Smooth muscle cell (in vitro differentiated cells): ENCODE data around the gene SH2D2A. TPM values are rescaled to one million over a fixed set of nuclear protein-coding genes. Genes with fewer than 3 reads are reported as not detected.
A peak's percentile ranks its signal among the peaks of the same experiment; 100 is the strongest.

Experiments used
- DNase-seq: peaks from one replicate; lab custom pipeline; 2025; ENCODE audit not compliant: unreplicated experiment; lab: John Stamatoyannopoulos, UW
- H2AFZ ChIP-seq: fragments of 200-600 bp; sonication (generic); 2 replicates; pipeline ENCODE4 v1.6.0; 2016; ENCODE audit warnings: antibody characterized with exemption, low read depth, mild to moderate bottlenecking
- H3F3A ChIP-seq: fragments of 200-600 bp; sonication (generic); 2 replicates; pipeline ENCODE4 v1.6.0; 2017; ENCODE audit warnings: antibody characterized with exemption, low read depth
- H3K27ac ChIP-seq: fragments of 200-600 bp; sonication (generic); 2 replicates; pipeline ENCODE4 v1.5.1; 2016; ENCODE audit warnings: low read depth, mild to moderate bottlenecking
- H3K27me3 ChIP-seq: fragments of 200-600 bp; sonication (generic); 2 replicates; pipeline ENCODE4 v1.6.1; 2016; ENCODE audit warnings: low read depth, mild to moderate bottlenecking
- H3K36me3 ChIP-seq: fragments of 200-600 bp; sonication (generic); 2 replicates; pipeline ENCODE4 v1.5.1; 2016; ENCODE audit warnings: low read depth
- H3K4me1 ChIP-seq: fragments of 200-600 bp; sonication (generic); 2 replicates; pipeline ENCODE4 v1.5.1; 2016; ENCODE audit warnings: low read depth
- H3K4me2 ChIP-seq: fragments of 200-600 bp; sonication (generic); 2 replicates; pipeline ENCODE4 v1.6.0; 2016; ENCODE audit warnings: mild to moderate bottlenecking
- H3K4me3 ChIP-seq: fragments of 200-600 bp; sonication (generic); 2 replicates; pipeline ENCODE4 v1.5.1; 2016; ENCODE audit warnings: mild to moderate bottlenecking
- H3K79me2 ChIP-seq: fragments of 200-600 bp; sonication (generic); 2 replicates; pipeline ENCODE4 v1.6.0; 2016; ENCODE audit warnings: low read depth, mild to moderate bottlenecking
- H3K9ac ChIP-seq: fragments of 200-600 bp; sonication (generic); 2 replicates; pipeline ENCODE4 v1.6.0; 2016; ENCODE audit warnings: low read depth
- H3K9me3 ChIP-seq: fragments of 200-600 bp; sonication (generic); replicated peaks from 2 replicates; pipeline ENCODE4 v1.5.1; 2016; ENCODE audit warnings: low read depth
- H4K20me1 ChIP-seq: fragments of 200-600 bp; sonication (generic); 2 replicates; pipeline ENCODE4 v1.6.0; 2016; ENCODE audit warnings: low read depth
- CTCF ChIP-seq: fragments of 200-600 bp; sonication (generic); IDR thresholded peaks from 2 replicates; pipeline ENCODE4 v1.5.1; 2017; ENCODE audit warnings: borderline replicate concordance, mild to moderate bottlenecking, antibody characterized with exemption; ENCODE audit not compliant: insufficient read depth, poor library complexity, severe bottlenecking
- WGBS: methylation state at CpG from one replicate; pipeline ENCODE4 v1.1.7; 2016; ENCODE audit warnings: low lambda C conversion rate; 5-methylcytosine and 5-hydroxymethylcytosine counted together
- polyA plus RNA-seq: library from polyadenylated mRNA; unstranded; fragments of >200 nt; fragmentation: Nextera tagmentation; extraction: Ambion mirVana; gene quantifications from 2 replicates; pipeline ENCODE4 v1.2.1, GENCODE V29; 2016
- total RNA-seq: library from RNA; depleted of rRNA; stranded (reverse); fragments of >200 nt; gene quantifications from 2 replicates; pipeline ENCODE4 v1.2.3, GENCODE V29; 2014

SH2D2A gene
- total RNA-seq (10.2 and 14.4 TPM in 2 replicates), polyA plus RNA-seq (36.9 and 38.2 TPM in 2 replicates)

DNA sequence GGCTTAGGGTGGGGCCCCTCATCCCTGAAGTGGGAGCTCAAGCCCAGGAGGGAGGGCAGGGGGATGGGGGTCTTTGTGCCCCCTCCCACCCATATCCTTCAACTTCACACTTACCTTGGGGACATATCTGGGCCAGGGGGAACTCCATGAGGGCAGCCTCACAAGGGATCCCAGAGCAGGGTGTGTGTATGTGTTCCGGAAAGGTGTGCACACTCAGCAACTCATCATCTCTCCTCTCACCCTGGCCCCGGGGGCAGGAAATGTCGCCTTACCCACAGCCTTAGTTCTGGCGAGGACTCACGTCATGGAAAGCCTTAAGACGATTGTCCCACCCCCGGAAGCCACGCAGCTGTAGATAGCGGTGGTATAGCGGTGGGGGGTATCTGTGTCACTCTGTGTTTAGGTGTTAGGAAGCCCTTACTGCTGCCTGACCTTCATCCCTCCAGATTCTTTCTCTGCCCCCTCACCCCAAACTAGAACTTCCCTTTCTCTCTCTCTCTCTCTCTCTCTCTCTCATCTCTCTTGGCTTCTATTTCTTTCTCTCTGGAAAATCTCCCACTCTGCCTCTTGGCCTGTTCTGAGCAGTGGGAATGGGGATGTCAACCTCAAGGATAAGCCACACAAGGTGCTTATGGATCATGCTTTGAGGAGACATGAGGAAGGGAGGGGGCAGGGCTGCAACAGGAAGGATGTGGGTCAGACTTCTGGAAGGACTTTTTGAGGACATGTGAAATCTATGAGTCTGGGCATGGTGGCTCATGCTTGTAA, at the start of gene SH2D2A:
Gene SH2D2A, minus strand, starts transcription at position 288 of the 768 bp plus-strand sequence. Its CDS starts 140 bp downstream, at position 148.
- Histone ChIP-seq H3K9ac (peak within 1 kb of the TSS; percentile 87), H3K27ac (peak within 1 kb of the TSS; percentile 94), H3K36me3 (no peaks in the 10 kb centered on the region), H3K4me2 (peak within 1 kb of the TSS; percentile 81), H3K27me3 (no peaks in the 10 kb centered on the region), H3K4me1 (peaks cover 25% of the 10 kb centered on the region), H3F3A (peaks cover 32% of the 10 kb centered on the region), H3K4me3 (peak within 1 kb of the TSS; percentile 15), H2AFZ (no peak within 1 kb of the TSS), H4K20me1 (peaks cover 4% of the 10 kb centered on the region), H3K9me3 (no peaks in the 10 kb centered on the region), H3K79me2 (no peaks in the 10 kb centered on the region)
- WGBS, result 24% methylated on average over 10 of the region's 10 CpGs
- no peak for DNase-seq
- no peak for TF ChIP-seq CTCF

- WGBS, result 87% methylated on average over 4 of the region's 4 CpGs
- Histone ChIP-seq H3F3A (no peaks in the 10 kb centered on the region), H3K4me1 (peaks cover 14% of the 10 kb centered on the region), H3K4me2 (no peak overlapping the region), H3K79me2 (no peaks in the 10 kb centered on the region), H3K4me3 (no peak overlapping the region), H3K9me3 (no peaks in the 10 kb centered on the region), H4K20me1 (no peaks in the 10 kb centered on the region), H3K27ac (no peak overlapping the region), H2AFZ (no peak overlapping the region), H3K9ac (no peak overlapping the region), H3K36me3 (no peaks in the 10 kb centered on the region), H3K27me3 (peaks cover 13% of the 10 kb centered on the region)
- DNase-seq, result no peak
- TF ChIP-seq CTCF, result no peak
Measured at GRCh38 chr1:156865865-156866248, 49.2 kb upstream of the SH2D2A start.

DNA sequence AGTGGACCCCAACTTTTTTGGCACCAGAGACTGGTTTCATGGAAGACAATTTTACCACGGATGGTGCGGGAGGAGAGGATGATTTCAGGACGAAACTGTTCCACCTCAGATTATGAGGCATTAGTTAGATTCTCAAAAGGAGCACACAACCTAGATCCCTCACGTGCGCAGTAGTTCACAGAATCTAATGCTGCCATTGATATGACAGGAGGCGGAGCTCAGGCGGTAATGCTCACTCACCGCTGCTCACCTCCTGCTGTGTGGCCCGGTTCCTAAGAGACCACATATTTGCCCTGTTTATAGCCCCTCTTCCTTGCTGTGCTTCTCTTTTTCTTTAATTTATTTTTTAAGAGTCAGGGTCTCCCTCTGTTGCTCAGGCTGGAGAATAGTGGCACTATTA, 48.6 kb upstream of the SH2D2A start:
- Histone ChIP-seq H3K27me3 (peaks cover 14% of the 10 kb centered on the region), H3K4me3 (no peak overlapping the region), H3K4me1 (peaks cover 15% of the 10 kb centered on the region), H3K4me2 (no peak overlapping the region), H3K9me3 (no peaks in the 10 kb centered on the region), H3K27ac (no peak overlapping the region), H2AFZ (no peak overlapping the region), H3F3A (peaks cover 3% of the 10 kb centered on the region), H4K20me1 (no peaks in the 10 kb centered on the region), H3K36me3 (no peaks in the 10 kb centered on the region), H3K9ac (no peak overlapping the region), H3K79me2 (no peaks in the 10 kb centered on the region)
- 89% methylated on average over 9 of the region's 9 CpGs for WGBS
- no peak for DNase-seq
- TF ChIP-seq CTCF, result no peak

- Histone ChIP-seq H3K9ac (no peak overlapping the region), H4K20me1 (no peaks in the 10 kb centered on the region), H3K4me3 (no peak overlapping the region), H3K79me2 (no peaks in the 10 kb centered on the region), H3K27me3 (peaks cover 14% of the 10 kb centered on the region), H3F3A (peaks cover 4% of the 10 kb centered on the region), H3K36me3 (no peaks in the 10 kb centered on the region), H3K4me2 (no peak overlapping the region), H3K27ac (no peak overlapping the region), H3K9me3 (no peaks in the 10 kb centered on the region), H3K4me1 (peaks cover 19% of the 10 kb centered on the region), H2AFZ (no peak overlapping the region)
- DNase-seq, result no peak
- TF ChIP-seq CTCF, result no peak
- 90% methylated on average over 4 of the region's 4 CpGs for WGBS
Measured at GRCh38 chr1:156864796-156865195, 48.1 kb upstream of the SH2D2A start.
